ENCODE measurements around the gene NYAP1.

The NYAP1 gene

DNA sequence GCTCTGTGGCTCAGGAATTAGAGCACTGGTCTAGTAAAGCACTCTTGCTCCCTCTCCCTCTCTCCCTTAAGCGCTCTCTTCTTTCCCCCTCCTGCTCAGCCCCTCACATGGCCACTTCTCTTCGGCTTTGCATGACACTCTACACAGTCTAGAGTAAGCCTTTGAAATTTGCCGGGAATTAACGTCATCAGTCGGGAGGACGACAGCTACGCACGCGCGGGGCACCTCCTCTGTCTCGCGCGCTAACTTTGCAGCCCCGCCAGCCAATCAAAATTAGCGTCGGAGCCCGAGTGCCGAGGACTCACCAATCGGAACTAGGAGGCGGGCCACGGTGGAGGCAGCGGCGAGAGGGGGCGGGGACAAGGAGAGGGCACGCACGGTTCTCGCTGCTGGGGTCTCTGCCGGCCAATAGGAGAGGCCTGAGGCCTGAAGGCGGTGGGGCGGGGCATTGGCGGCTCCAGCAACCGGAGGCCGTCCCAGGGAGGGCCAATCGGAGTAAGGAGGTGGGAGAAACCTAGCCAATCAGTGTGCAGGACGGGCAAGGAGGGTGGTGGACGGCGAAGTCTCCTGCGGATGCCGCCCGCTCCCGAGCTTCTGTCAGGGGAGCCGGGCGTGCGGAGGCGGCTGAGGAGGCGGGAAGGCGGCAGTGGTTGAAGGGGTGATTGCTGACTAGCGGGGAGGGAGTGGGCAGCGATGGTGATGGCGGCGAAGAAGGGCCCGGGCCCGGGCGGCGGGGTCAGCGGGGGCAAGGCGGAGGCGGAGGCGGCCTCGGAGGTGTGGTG, 55.1 kb downstream of the NYAP1 start, which contains the start of gene AGFG2 (continued):
- TF ChIP-seq, protein P1, sequence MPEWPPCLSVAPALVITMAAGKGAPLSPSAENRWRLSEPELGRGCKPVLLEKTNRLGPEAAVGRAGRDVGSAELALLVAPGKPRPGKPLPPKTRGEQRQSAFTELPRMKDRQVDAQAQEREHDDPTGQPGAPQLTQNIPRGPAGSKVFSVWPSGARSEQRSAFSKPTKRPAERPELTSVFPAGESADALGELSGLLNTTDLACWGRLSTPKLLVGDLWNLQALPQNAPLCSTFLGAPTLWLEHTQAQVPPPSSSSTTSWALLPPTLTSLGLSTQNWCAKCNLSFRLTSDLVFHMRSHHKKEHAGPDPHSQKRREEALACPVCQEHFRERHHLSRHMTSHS (tag by site-specific recombination; IDR thresholded peaks at IDR 0.05) = no peak
- TF ChIP-seq ZFP37 (tag by site-specific recombination; IDR thresholded peaks at IDR 0.05) = peak; percentile 28; the same call in 1 of the 2 replicates
- no peak for TF ChIP-seq ZNF404 (tag by site-specific recombination; IDR thresholded peaks at IDR 0.05)
- TF ChIP-seq ZNF335 (tag by site-specific recombination; conservative IDR thresholded peaks at IDR 0.05) = peak; percentile 79
- no peak for TF ChIP-seq ZNF133 (tag by site-specific recombination; IDR thresholded peaks at IDR 0.05)
- TF ChIP-seq ZNF639 (tag by site-specific recombination; IDR thresholded peaks at IDR 0.05) = no peak
- TF ChIP-seq ZNF561 (tag by site-specific recombination; IDR thresholded peaks at IDR 0.05; ENCODE audit: borderline replicate concordance) = no peak
- TF ChIP-seq, protein P2, sequence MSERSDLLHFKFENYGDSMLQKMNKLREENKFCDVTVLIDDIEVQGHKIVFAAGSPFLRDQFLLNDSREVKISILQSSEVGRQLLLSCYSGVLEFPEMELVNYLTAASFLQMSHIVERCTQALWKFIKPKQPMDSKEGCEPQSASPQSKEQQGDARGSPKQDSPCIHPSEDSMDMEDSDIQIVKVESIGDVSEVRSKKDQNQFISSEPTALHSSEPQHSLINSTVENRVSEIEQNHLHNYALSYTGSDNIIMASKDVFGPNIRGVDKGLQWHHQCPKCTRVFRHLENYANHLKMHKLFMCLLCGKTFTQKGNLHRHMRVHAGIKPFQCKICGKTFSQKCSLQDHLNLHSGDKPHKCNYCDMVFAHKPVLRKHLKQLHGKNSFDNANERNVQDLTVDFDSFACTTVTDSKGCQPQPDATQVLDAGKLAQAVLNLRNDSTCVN (tag by site-specific recombination; optimal IDR thresholded peaks at IDR 0.05) = peak; percentile 89
- TF ChIP-seq ZBTB8A (tag by site-specific recombination; IDR thresholded peaks at IDR 0.05) = peak; percentile 78
- TF ChIP-seq, protein P3, sequence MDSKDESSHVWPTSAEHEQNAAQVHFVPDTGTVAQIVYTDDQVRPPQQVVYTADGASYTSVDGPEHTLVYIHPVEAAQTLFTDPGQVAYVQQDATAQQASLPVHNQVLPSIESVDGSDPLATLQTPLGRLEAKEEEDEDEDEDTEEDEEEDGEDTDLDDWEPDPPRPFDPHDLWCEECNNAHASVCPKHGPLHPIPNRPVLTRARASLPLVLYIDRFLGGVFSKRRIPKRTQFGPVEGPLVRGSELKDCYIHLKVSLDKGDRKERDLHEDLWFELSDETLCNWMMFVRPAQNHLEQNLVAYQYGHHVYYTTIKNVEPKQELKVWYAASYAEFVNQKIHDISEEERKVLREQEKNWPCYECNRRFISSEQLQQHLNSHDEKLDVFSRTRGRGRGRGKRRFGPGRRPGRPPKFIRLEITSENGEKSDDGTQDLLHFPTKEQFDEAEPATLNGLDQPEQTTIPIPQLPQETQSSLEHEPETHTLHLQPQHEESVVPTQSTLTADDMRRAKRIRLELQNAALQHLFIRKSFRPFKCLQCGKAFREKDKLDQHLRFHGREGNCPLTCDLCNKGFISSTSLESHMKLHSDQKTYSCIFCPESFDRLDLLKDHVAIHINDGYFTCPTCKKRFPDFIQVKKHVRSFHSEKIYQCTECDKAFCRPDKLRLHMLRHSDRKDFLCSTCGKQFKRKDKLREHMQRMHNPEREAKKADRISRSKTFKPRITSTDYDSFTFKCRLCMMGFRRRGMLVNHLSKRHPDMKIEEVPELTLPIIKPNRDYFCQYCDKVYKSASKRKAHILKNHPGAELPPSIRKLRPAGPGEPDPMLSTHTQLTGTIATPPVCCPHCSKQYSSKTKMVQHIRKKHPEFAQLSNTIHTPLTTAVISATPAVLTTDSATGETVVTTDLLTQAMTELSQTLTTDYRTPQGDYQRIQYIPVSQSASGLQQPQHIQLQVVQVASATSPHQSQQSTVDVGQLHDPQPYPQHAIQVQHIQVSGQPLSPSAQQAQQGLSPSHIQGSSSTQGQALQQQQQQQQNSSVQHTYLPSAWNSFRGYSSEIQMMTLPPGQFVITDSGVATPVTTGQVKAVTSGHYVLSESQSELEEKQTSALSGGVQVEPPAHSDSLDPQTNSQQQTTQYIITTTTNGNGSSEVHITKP (tag by site-specific recombination; IDR thresholded peaks at IDR 0.05) = peak; percentile 3; the same call in 1 of the 2 replicates
- TF ChIP-seq, protein P4, sequence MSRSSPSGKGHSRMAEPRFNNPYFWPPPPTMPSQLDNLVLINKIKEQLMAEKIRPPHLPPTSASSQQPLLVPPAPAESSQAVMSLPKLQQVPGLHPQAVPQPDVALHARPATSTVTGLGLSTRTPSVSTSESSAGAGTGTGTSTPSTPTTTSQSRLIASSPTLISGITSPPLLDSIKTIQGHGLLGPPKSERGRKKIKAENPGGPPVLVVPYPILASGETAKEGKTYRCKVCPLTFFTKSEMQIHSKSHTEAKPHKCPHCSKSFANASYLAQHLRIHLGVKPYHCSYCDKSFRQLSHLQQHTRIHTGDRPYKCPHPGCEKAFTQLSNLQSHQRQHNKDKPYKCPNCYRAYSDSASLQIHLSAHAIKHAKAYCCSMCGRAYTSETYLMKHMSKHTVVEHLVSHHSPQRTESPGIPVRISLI (tag by site-specific recombination; IDR thresholded peaks at IDR 0.05) = no peak
- TF ChIP-seq HOXD13 (CRISPR knock-in tag; IDR thresholded peaks at IDR 0.05; ENCODE audit: borderline replicate concordance) = no peak
- TF ChIP-seq OVOL3 (tag by site-specific recombination; IDR thresholded peaks at IDR 0.05) = no peak
- peak; percentile 89 for TF ChIP-seq KLF9 (tag by site-specific recombination; IDR thresholded peaks at IDR 0.05; ENCODE audit: low read depth)
- TF ChIP-seq ZBTB17 (tag by site-specific recombination; IDR thresholded peaks at IDR 0.05) = peak; percentile 94
- TF ChIP-seq ZNF211 (tag by site-specific recombination; IDR thresholded peaks at IDR 0.05; ENCODE audit: low read depth) = no peak
- TF ChIP-seq, protein P5, sequence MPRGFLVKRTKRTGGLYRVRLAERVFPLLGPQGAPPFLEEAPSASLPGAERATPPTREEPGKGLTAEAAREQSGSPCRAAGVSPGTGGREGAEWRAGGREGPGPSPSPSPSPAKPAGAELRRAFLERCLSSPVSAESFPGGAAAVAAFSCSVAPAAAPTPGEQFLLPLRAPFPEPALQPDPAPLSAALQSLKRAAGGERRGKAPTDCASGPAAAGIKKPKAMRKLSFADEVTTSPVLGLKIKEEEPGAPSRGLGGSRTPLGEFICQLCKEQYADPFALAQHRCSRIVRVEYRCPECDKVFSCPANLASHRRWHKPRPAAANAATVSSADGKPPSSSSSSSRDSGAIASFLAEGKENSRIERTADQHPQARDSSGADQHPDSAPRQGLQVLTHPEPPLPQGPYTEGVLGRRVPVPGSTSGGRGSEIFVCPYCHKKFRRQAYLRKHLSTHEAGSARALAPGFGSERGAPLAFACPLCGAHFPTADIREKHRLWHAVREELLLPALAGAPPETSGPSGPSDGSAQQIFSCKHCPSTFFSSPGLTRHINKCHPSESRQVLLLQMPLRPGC (tag by site-specific recombination; IDR thresholded peaks at IDR 0.05) = peak; percentile 41; the same call in 1 of the 2 replicates
- no peak for TF ChIP-seq ZNF184 (tag by site-specific recombination; IDR thresholded peaks at IDR 0.05)
- TF ChIP-seq GLI4 (tag by site-specific recombination; IDR thresholded peaks at IDR 0.05) = no peak; the same call in 1 of the 2 replicates
- no peak for TF ChIP-seq ZNF239 (tag by site-specific recombination; IDR thresholded peaks at IDR 0.05)
- TF ChIP-seq ZNF600 (tag by site-specific recombination; IDR thresholded peaks at IDR 0.05) = peak; percentile 63; the same call in 1 of the 2 replicates
- no peak for TF ChIP-seq ZNF266 (tag by site-specific recombination; IDR thresholded peaks at IDR 0.05; ENCODE audit: low read depth)
- TF ChIP-seq PBX3 (CRISPR knock-in tag; IDR thresholded peaks at IDR 0.05) = no peak
- TF ChIP-seq BCL11B (tag by site-specific recombination; IDR thresholded peaks at IDR 0.05; ENCODE audit: low read depth) = no peak
- TF ChIP-seq TCF7L2 (IDR thresholded peaks at IDR 0.05; ENCODE audit: borderline replicate concordance, low read depth, low read length) = peak; percentile 93; the same call in 1 of the 2 replicates
- no peak for TF ChIP-seq ZNF26 (tag by site-specific recombination; IDR thresholded peaks at IDR 0.05)
- TF ChIP-seq ZNF610 (tag by site-specific recombination; IDR thresholded peaks at IDR 0.05; ENCODE audit: borderline replicate concordance) = no peak
